Adrenal gland (tissue), 12 donors: ENCODE data around the gene ZBTB7C. TPM values are rescaled to one million over a fixed set of nuclear protein-coding genes. Genes with fewer than 3 reads are reported as not detected.

Experiments
- DNase-seq, 7 donors: peaks; one replicate each; pipeline ENCODE4 v3.0.0-alpha.2; 2019 to 2020
- H3K27ac ChIP-seq, 5 donors: fragments of 200-600 bp; sonication (generic) in 4 of 5; 1 replicate in 3 of 5; 2 replicates in 2 of 5; pipeline versions ENCODE4 v1.5.1 to v1.8.0; 2016 to 2020; ENCODE audit warnings: mild to moderate bottlenecking in 1 of 5
- H3K27me3 ChIP-seq: fragments of 200-600 bp; 2 replicates; pipeline ENCODE4 v1.8.0; 2021
- H3K36me3 ChIP-seq, 2 donors: fragments of 200-600 bp; replicated peaks in 1 of 2; 1 replicate in 1 of 2; 2 replicates in 1 of 2; pipeline versions ENCODE4 v1.5.1 to v1.8.0; 2018 to 2022
- H3K4me1 ChIP-seq, 2 donors: fragments of 200-600 bp; replicated peaks in 1 of 2; 1 replicate in 1 of 2; 2 replicates in 1 of 2; pipeline versions ENCODE4 v1.5.1 to v1.8.0; 2018 to 2021
- H3K4me3 ChIP-seq, 4 donors: fragments of 200-600 bp; sonication (generic) in 3 of 4; one replicate each; pipeline ENCODE4 v1.5.1; 2016 to 2018
- H3K9me3 ChIP-seq, 3 donors: fragments of 200-600 bp; sonication (generic) in 1 of 3; replicated peaks in 1 of 3; 1 replicate in 2 of 3; 2 replicates in 1 of 3; pipeline versions ENCODE4 v1.5.1 to v1.8.0; 2016 to 2021
- CTCF ChIP-seq, 6 experiments: fragments of 450-650 bp in 4 of 6; fragments of 200-600 bp in 2 of 6; sonication (generic) in 1 of 6; IDR thresholded peaks; 1 replicate in 5 of 6; 2 replicates in 1 of 6; pipeline versions ENCODE4 v1.5.1 to v1.8.0; 2016 to 2021; ENCODE audit warnings: antibody characterized with exemption in 6 of 6, mild to moderate bottlenecking in 2 of 6, moderate library complexity in 1 of 6
- POLR2A ChIP-seq, 2 donors: fragments of 450-650 bp; IDR thresholded peaks; one replicate each; pipeline ENCODE4 v1.6.1; 2017; ENCODE audit warnings: antibody characterized with exemption in 2 of 2, mild to moderate bottlenecking in 2 of 2, moderate library complexity in 1 of 2
- WGBS, 4 donors: extraction: QIAGEN DNeasy Blood & Tissue Kit in 2 of 4; methylation state at CpG; one replicate each; pipeline versions ENCODE4 v1.1.5 to v1.1.7; 2013 to 2017; 5-methylcytosine and 5-hydroxymethylcytosine counted together
- intact Hi-C, 2 donors: fragments of 100-400 bp; cut with DNase I; formaldehyde crosslinking; loops; one replicate each; pipeline versions ENCODE4 v1.14.1 to v1.15.0; 2022 to 2023
- polyA plus RNA-seq, 3 donors: library from polyadenylated mRNA; stranded (reverse); fragments of 200-250 nt in 2 of 3; fragments of 350-450 nt in 1 of 3; fragmentation: Illumina TruSeq in 1 of 3; extraction: RNeasy Lipid Tissue Mini Kit (QIAGEN cat#74804) in 1 of 3; gene quantifications; one replicate each; pipeline ENCODE4 v1.2.3, GENCODE V29; 2013 to 2014
- total RNA-seq, 9 donors: library from RNA; depleted of rRNA in 4 of 9; stranded (reverse); fragments of >200 nt in 4 of 9; fragments of 120-200 nt in 1 of 9; fragmentation: NEBNext Ultra II Directional in 1 of 9; extraction: Animal tissue kit (Norgen Biotek cat#: 25700) in 1 of 9; gene quantifications; one replicate each; pipeline versions ENCODE4 v1.1.0 to v1.2.4, GENCODE V29; 2013 to 2023
- donor health status: healthy with polysubstance abuse.
- donor health status: Bipolar disorder and iron deficiency.
- donor health status: DM: yes; HTN: yes; CAD: no.
- donor health status: DM: no; HTN: no; CAD: no.
- donor health status: DM: no; HTN: no; CAD: no.
- donor health status: DM: yes; HTN: yes; CAD: no.

Gene ZBTB7C
- total and polyA plus RNA-seq, 12 donors = 5.2 to 42.8 (median 26.8) TPM

GRCh38 chr18:48202350-48203260 is 206.6 kb downstream of the ZBTB7C start:
- DNase-seq = peak in 1 of 7 donors; percentile 36
- H3K27me3 ChIP-seq = no peaks in the 10 kb centered on the region
- intact Hi-C loops = no loop called here
- TF ChIP-seq CTCF (IDR thresholded peaks at IDR 0.05) (no peak), POLR2A (IDR thresholded peaks at IDR 0.05) (no peak)
- H3K9me3 ChIP-seq = no peaks in the 10 kb centered on the region
- H3K36me3 ChIP-seq = no peaks in the 10 kb centered on the region
- H3K4me3 ChIP-seq = no peak overlapping the region
- 82 to 98% (median 86%) methylated on average over 6 to 15 of the region's 15 CpGs for WGBS, 4 donors
- peaks cover 10 to 16% of the 10 kb centered on the region in 2 donors for H3K4me1 ChIP-seq
- no peak overlapping the region for H3K27ac ChIP-seq

GRCh38 chr18:48202006-48202348 is 207.2 kb downstream of the ZBTB7C start:
- H3K4me3 ChIP-seq = no peak overlapping the region
- H3K9me3 ChIP-seq = no peaks in the 10 kb centered on the region
- peak in 1 of 7 donors; percentile 40 for DNase-seq
- 94 to 98% (median 95%) methylated on average over 7 to 9 of the region's 9 CpGs for WGBS, 4 donors
- peaks cover 10 to 20% of the 10 kb centered on the region in 2 donors for H3K4me1 ChIP-seq
- TF ChIP-seq CTCF (IDR thresholded peaks at IDR 0.05) = no peak
- no peak for TF ChIP-seq POLR2A (IDR thresholded peaks at IDR 0.05)
- no peak overlapping the region for H3K27ac ChIP-seq
- intact Hi-C loops = no loop called here
- H3K36me3 ChIP-seq = no peaks in the 10 kb centered on the region
- H3K27me3 ChIP-seq = no peaks in the 10 kb centered on the region

GRCh38 chr18:48201337-48202005 is 207.7 kb downstream of the ZBTB7C start:
- Histone ChIP-seq H3K4me3 (no peak overlapping the region), H3K27me3 (no peaks in the 10 kb centered on the region), H3K9me3 (no peaks in the 10 kb centered on the region), H3K36me3 (no peaks in the 10 kb centered on the region), H3K4me1 (peaks cover 10 to 20% of the 10 kb centered on the region in 2 donors), H3K27ac (no peak overlapping the region)
- WGBS, 4 donors = 61 to 78% (median 72%) methylated on average over 10 of the region's 10 CpGs
- TF ChIP-seq CTCF (IDR thresholded peaks at IDR 0.05) = no peak
- TF ChIP-seq POLR2A (IDR thresholded peaks at IDR 0.05) = no peak
- DNase-seq = peak; percentile 58 to 86 (median 70)
- intact Hi-C loops = no loop called here

- DNase-seq = peak in 2 of 7 donors; percentile 5 to 42
- Histone ChIP-seq H3K27ac (no peak overlapping the region), H3K36me3 (no peaks in the 10 kb centered on the region), H3K9me3 (no peaks in the 10 kb centered on the region), H3K4me1 (peaks cover 12 to 20% of the 10 kb centered on the region in 2 donors), H3K4me3 (no peak overlapping the region), H3K27me3 (no peaks in the 10 kb centered on the region)
- 79 to 93% (median 90%) methylated on average over 6 to 11 of the region's 11 CpGs for WGBS, 4 donors
- TF ChIP-seq CTCF (IDR thresholded peaks at IDR 0.05) (no peak), POLR2A (IDR thresholded peaks at IDR 0.05) (no peak)
- intact Hi-C loops = no loop called here
Measured at GRCh38 chr18:48200631-48201336, 208.4 kb downstream of the ZBTB7C start.
